Ishikawa (cell line): ENCODE results near the gene SFR1.

ENCODE experiments used
- CREB1 ChIP-seq: IDR thresholded peaks from 2 replicates; pipeline ENCODE4 v1.6.1; 2012; ENCODE audit warnings: low read depth
- EP300 ChIP-seq: IDR thresholded peaks from 2 replicates; pipeline ENCODE4 v1.6.1; 2012; ENCODE audit warnings: borderline replicate concordance
- MAX ChIP-seq: IDR thresholded peaks from 2 replicates; pipeline ENCODE4 v1.6.1; 2012
- REST ChIP-seq: IDR thresholded peaks from 2 replicates; pipeline ENCODE4 v1.6.1; 2012; ENCODE audit warnings: low read depth, mild to moderate bottlenecking
- TAF1 ChIP-seq: IDR thresholded peaks from 2 replicates; pipeline ENCODE4 v1.6.1; 2012; ENCODE audit warnings: low read depth, mild to moderate bottlenecking
- YY1 ChIP-seq: IDR thresholded peaks from 2 replicates; pipeline ENCODE4 v1.6.1; 2012; ENCODE audit warnings: low read depth

GRCh38 chr10:104074505-104074904 lies 47.5 kb upstream of the SFR1 start:
- TF ChIP-seq TAF1 = no peak
- TF ChIP-seq YY1 = no peak
- TF ChIP-seq EP300 = no peak
- no peak for TF ChIP-seq CREB1
- TF ChIP-seq REST = no peak
- TF ChIP-seq MAX = no peak
